Smooth muscle cell (in vitro differentiated cells): ENCODE results near the gene ZNF182. TPM values are rescaled to one million over a fixed set of nuclear protein-coding genes. Genes with fewer than 3 reads are reported as not detected.
"Not testable (repeated sequence)": the region's sequence is repeated elsewhere in the genome, so short reads cannot be mapped to it uniquely, and the experiment has no call there.

ENCODE experiments used
- DNase-seq: peaks from one replicate; lab custom pipeline; 2025; ENCODE audit not compliant: unreplicated experiment; lab: John Stamatoyannopoulos, UW
- H2AFZ ChIP-seq: fragments of 200-600 bp; sonication (generic); 2 replicates; pipeline ENCODE4 v1.6.0; 2016; ENCODE audit warnings: antibody characterized with exemption, low read depth, mild to moderate bottlenecking
- H3F3A ChIP-seq: fragments of 200-600 bp; sonication (generic); 2 replicates; pipeline ENCODE4 v1.6.0; 2017; ENCODE audit warnings: antibody characterized with exemption, low read depth
- H3K27ac ChIP-seq: fragments of 200-600 bp; sonication (generic); 2 replicates; pipeline ENCODE4 v1.5.1; 2016; ENCODE audit warnings: low read depth, mild to moderate bottlenecking
- H3K27me3 ChIP-seq: fragments of 200-600 bp; sonication (generic); 2 replicates; pipeline ENCODE4 v1.6.1; 2016; ENCODE audit warnings: low read depth, mild to moderate bottlenecking
- H3K36me3 ChIP-seq: fragments of 200-600 bp; sonication (generic); 2 replicates; pipeline ENCODE4 v1.5.1; 2016; ENCODE audit warnings: low read depth
- H3K4me1 ChIP-seq: fragments of 200-600 bp; sonication (generic); 2 replicates; pipeline ENCODE4 v1.5.1; 2016; ENCODE audit warnings: low read depth
- H3K4me2 ChIP-seq: fragments of 200-600 bp; sonication (generic); 2 replicates; pipeline ENCODE4 v1.6.0; 2016; ENCODE audit warnings: mild to moderate bottlenecking
- H3K4me3 ChIP-seq: fragments of 200-600 bp; sonication (generic); 2 replicates; pipeline ENCODE4 v1.5.1; 2016; ENCODE audit warnings: mild to moderate bottlenecking
- H3K79me2 ChIP-seq: fragments of 200-600 bp; sonication (generic); 2 replicates; pipeline ENCODE4 v1.6.0; 2016; ENCODE audit warnings: low read depth, mild to moderate bottlenecking
- H3K9ac ChIP-seq: fragments of 200-600 bp; sonication (generic); 2 replicates; pipeline ENCODE4 v1.6.0; 2016; ENCODE audit warnings: low read depth
- H3K9me3 ChIP-seq: fragments of 200-600 bp; sonication (generic); replicated peaks from 2 replicates; pipeline ENCODE4 v1.5.1; 2016; ENCODE audit warnings: low read depth
- H4K20me1 ChIP-seq: fragments of 200-600 bp; sonication (generic); 2 replicates; pipeline ENCODE4 v1.6.0; 2016; ENCODE audit warnings: low read depth
- CTCF ChIP-seq: fragments of 200-600 bp; sonication (generic); IDR thresholded peaks from 2 replicates; pipeline ENCODE4 v1.5.1; 2017; ENCODE audit warnings: borderline replicate concordance, mild to moderate bottlenecking, antibody characterized with exemption; ENCODE audit not compliant: insufficient read depth, poor library complexity, severe bottlenecking
- WGBS: methylation state at CpG from one replicate; pipeline ENCODE4 v1.1.7; 2016; ENCODE audit warnings: low lambda C conversion rate; 5-methylcytosine and 5-hydroxymethylcytosine counted together
- polyA plus RNA-seq: library from polyadenylated mRNA; unstranded; fragments of >200 nt; fragmentation: Nextera tagmentation; extraction: Ambion mirVana; gene quantifications from 2 replicates; pipeline ENCODE4 v1.2.1, GENCODE V29; 2016
- total RNA-seq: library from RNA; depleted of rRNA; stranded (reverse); fragments of >200 nt; gene quantifications from 2 replicates; pipeline ENCODE4 v1.2.3, GENCODE V29; 2014

The ZNF182 gene
- total and polyA plus RNA-seq, 2 experiments from 2014 or later: 3.0 to 5.8 TPM

- no peaks in the 10 kb centered on the region for H3K27me3 ChIP-seq
- H4K20me1 ChIP-seq: no peaks in the 10 kb centered on the region
- no peak for TF ChIP-seq CTCF
- no peak overlapping the region for H3K4me2 ChIP-seq
- peaks cover 4% of the 10 kb centered on the region for H3K4me1 ChIP-seq
- no peak overlapping the region for H3K27ac ChIP-seq
- no peaks in the 10 kb centered on the region for H3F3A ChIP-seq
- no peaks in the 10 kb centered on the region for H3K36me3 ChIP-seq
- H3K9ac ChIP-seq: no peak overlapping the region
- H3K4me3 ChIP-seq: no peak overlapping the region
- no peaks in the 10 kb centered on the region for H3K79me2 ChIP-seq
- no peak for DNase-seq
- 70% methylated on average over 5 of the region's 5 CpGs for WGBS
- no peak overlapping the region for H2AFZ ChIP-seq
- H3K9me3 ChIP-seq: no peaks in the 10 kb centered on the region
These were observed 69.8 kb downstream of the ZNF182 start for GRCh38 chrX:47933946-47934345.

GRCh38 chrX:47931970-47932369 is 71.8 kb downstream of the ZNF182 start:
- not testable (repeated sequence) for H3K27ac ChIP-seq, H3K4me2 ChIP-seq, H3F3A ChIP-seq, H3K9ac ChIP-seq, H3K79me2 ChIP-seq, DNase-seq, H3K27me3 ChIP-seq, H2AFZ ChIP-seq, H3K9me3 ChIP-seq, H4K20me1 ChIP-seq, H3K36me3 ChIP-seq, H3K4me1 ChIP-seq, H3K4me3 ChIP-seq
- WGBS: 85% methylated on average over 3 of the region's 3 CpGs

- Histone ChIP-seq H3K4me3 (no peak overlapping the region), H3K36me3 (no peaks in the 10 kb centered on the region), H3K79me2 (no peaks in the 10 kb centered on the region), H4K20me1 (no peaks in the 10 kb centered on the region), H3F3A (no peaks in the 10 kb centered on the region), H3K9ac (no peak overlapping the region), H2AFZ (no peak overlapping the region), H3K9me3 (no peaks in the 10 kb centered on the region), H3K27me3 (no peaks in the 10 kb centered on the region), H3K4me1 (no peaks in the 10 kb centered on the region), H3K27ac (no peak overlapping the region), H3K4me2 (no peak overlapping the region)
- DNase-seq: no peak
- TF ChIP-seq CTCF: no peak
- WGBS: 83% methylated on average over 2 of the region's 2 CpGs
These were observed 76.6 kb downstream of the ZNF182 start for GRCh38 chrX:47927212-47927611.

Other genes with a start within 250 kb of the ZNF182 start
- gene ZNF81, start 167.1 kb downstream of the ZNF182 start, total RNA-seq: 4.6 and 5.7 TPM in 2 replicates
- gene ZNF81, start 167.1 kb downstream of the ZNF182 start, polyA plus RNA-seq: 4.8 and 5.1 TPM in 2 replicates
- gene SPACA5, start 3.0 kb upstream of the ZNF182 start, total RNA-seq: not detected in 2 replicates
- not detected in 2 replicates for gene SPACA5, start 3.0 kb upstream of the ZNF182 start, polyA plus RNA-seq
- 5.0 and 7.9 TPM in 2 replicates for gene ZNF630, start 67.7 kb upstream of the ZNF182 start, total RNA-seq
- gene ZNF630, start 67.7 kb upstream of the ZNF182 start, polyA plus RNA-seq: 2.1 and 2.2 TPM in 2 replicates
- gene SPACA5B, start 126.6 kb upstream of the ZNF182 start, total RNA-seq: not detected in 2 replicates
- gene SPACA5B, start 126.6 kb upstream of the ZNF182 start, polyA plus RNA-seq: not detected in 2 replicates
- gene SSX5, start 192.8 kb upstream of the ZNF182 start, total RNA-seq: not detected in 2 replicates
- gene SSX5, start 192.8 kb upstream of the ZNF182 start, polyA plus RNA-seq: not detected in 2 replicates